Prostate gland (tissue), 2 donors: ENCODE data around the gene CHTF18.

Experiments
- CTCF ChIP-seq, 4 experiments: fragments of 200-600 bp in 2 of 4; fragments of 450-650 bp in 2 of 4; sonication (generic) in 2 of 4; IDR thresholded peaks; 1 replicate in 3 of 4; 2 replicates in 1 of 4; pipeline ENCODE4 v1.5.1; 2016 to 2019; ENCODE audit warnings: antibody characterized with exemption in 4 of 4, mild to moderate bottlenecking in 2 of 4, moderate library complexity in 2 of 4
- POLR2A ChIP-seq: fragments of 450-650 bp; IDR thresholded peaks from one replicate; pipeline ENCODE4 v1.6.1; 2016; ENCODE audit warnings: antibody characterized with exemption, mild to moderate bottlenecking
- POLR2AphosphoS5 ChIP-seq: sonication (generic); formaldehyde crosslinking; IDR thresholded peaks from one replicate; pipeline ENCODE4 v1.6.1; 2017; ENCODE audit warnings: antibody characterized with exemption

DNA sequence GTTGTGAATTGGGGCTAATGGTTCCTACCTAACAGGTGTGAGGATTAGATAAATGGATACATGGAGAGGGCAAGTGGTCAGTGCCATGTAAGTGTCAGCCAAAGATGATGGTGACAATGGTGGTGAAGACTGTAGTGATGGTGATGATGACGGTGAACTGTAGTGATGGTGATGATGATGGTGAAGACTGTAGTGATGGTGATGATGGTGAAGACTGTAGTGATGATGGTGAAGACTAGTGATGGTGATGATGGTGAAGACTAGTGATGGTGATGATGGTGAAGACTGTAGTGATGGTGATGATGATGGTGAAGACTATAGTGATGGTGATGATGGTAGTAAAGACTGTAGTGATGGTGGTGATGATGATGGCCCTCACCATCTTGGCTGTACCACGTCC, 30.2 kb downstream of the CHTF18 start:
- TF ChIP-seq POLR2AphosphoS5 (no peak), POLR2A (no peak), CTCF (IDR thresholded peaks at IDR 0.05) (no peak)
